ENCODE results near the gene TRIM37.
"Not testable (repeated sequence)": the region's sequence is repeated elsewhere in the genome, so short reads cannot be mapped to it uniquely, and the experiment has no call there.

The TRIM37 gene

GRCh38 chr17:58991718-58992331, 114.9 kb downstream of the TRIM37 start:
- DNase-seq = no peak

- DNase-seq = no peak
Observed at GRCh38 chr17:58989629-58990028, 117.1 kb downstream of the TRIM37 start.

- DNase-seq = peak; percentile 42
Observed at GRCh38 chr17:58985971-58986370, 120.7 kb downstream of the TRIM37 start.

GRCh38 chr17:58985367-58985766, 121.3 kb downstream of the TRIM37 start:
- DNase-seq = no peak

- DNase-seq = no peak
Observed at GRCh38 chr17:58982626-58983025, 124.1 kb downstream of the TRIM37 start.

GRCh38 chr17:58980706-58981481, 125.8 kb downstream of the TRIM37 start:
- DNase-seq = no peak

- no peak for DNase-seq
Observed at GRCh38 chr17:58976541-58976940, 130.1 kb downstream of the TRIM37 start.

GRCh38 chr17:58974354-58974753, 132.3 kb downstream of the TRIM37 start:
- DNase-seq = no peak

- DNase-seq = peak; percentile 83
Observed at GRCh38 chr17:58970609-58971450, 135.8 kb downstream of the TRIM37 start.

- DNase-seq = no peak
Observed at GRCh38 chr17:58969612-58970011, 137.1 kb downstream of the TRIM37 start.

GRCh38 chr17:58969156-58969555, 137.5 kb downstream of the TRIM37 start:
- DNase-seq = no peak

- no peak for DNase-seq
Observed at GRCh38 chr17:58968426-58969061, 138.1 kb downstream of the TRIM37 start.

- DNase-seq = no peak
Observed at GRCh38 chr17:58966208-58966607, 140.5 kb downstream of the TRIM37 start.

- DNase-seq = no peak
Observed at GRCh38 chr17:58965221-58965620, 141.5 kb downstream of the TRIM37 start.

- no peak for DNase-seq
Observed at GRCh38 chr17:58960068-58960467, 146.6 kb downstream of the TRIM37 start.

GRCh38 chr17:58957725-58958073, 149.0 kb downstream of the TRIM37 start:
- not testable (repeated sequence) for DNase-seq

- peak; percentile 42 for DNase-seq
Observed at GRCh38 chr17:58956997-58957724, 149.5 kb downstream of the TRIM37 start.

GRCh38 chr17:58954358-58954757, 152.3 kb downstream of the TRIM37 start:
- peak; percentile 38 for DNase-seq

- DNase-seq = peak; percentile 83
Observed at GRCh38 chr17:58947824-58948223, 158.9 kb downstream of the TRIM37 start.

- DNase-seq = no peak
Observed at GRCh38 chr17:58947411-58947810, 159.3 kb downstream of the TRIM37 start.

- DNase-seq = peak; percentile 17
Observed at GRCh38 chr17:58944166-58944565, 162.5 kb downstream of the TRIM37 start.

GRCh38 chr17:58936295-58936694, 170.4 kb downstream of the TRIM37 start:
- DNase-seq = no peak

All from suppressor macrophage treated with lipopolysaccharide for 4 hours (primary cell).